ENCODE data around the gene XPO5. TPM values are rescaled to one million over a fixed set of nuclear protein-coding genes. Genes with fewer than 3 reads are reported as not detected.
"Not testable (repeated sequence)": the region's sequence is repeated elsewhere in the genome, so short reads cannot be mapped to it uniquely, and the experiment has no call there.

The XPO5 gene
- polyA plus RNA-seq, 3 donors = 7.0 to 12.8 (median 9.8) TPM

GRCh38 chr6:43593938-43594337 lies 18.1 kb upstream of the XPO5 start:
- H3K27ac ChIP-seq (ENCODE audit: low read depth, low read length) = no peak overlapping the region
- 62 to 74% (median 73%) methylated on average over 1 of the region's 1 CpG for WGBS, 3 donors

DNA sequence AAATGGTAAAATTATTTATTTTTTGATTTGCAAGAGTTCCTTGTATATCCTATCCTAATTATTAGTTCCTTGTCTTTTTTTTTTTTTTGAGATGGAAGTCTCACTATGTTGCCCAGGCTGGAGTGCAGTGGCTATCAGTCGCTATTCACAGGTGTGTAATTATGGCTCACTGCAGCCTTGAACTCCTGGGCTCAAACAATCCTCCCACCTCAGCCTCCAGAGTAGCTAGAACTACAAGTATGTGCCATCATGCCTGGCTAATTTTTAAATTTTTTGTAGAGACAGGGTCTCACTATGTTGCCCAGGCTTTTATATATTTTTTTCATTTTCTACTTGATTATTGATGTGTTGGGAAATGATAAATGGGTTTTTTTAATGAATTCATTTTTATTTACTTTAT lies 13.7 kb upstream of the XPO5 start:
- 85 to 100% (median 98%) methylated on average over 1 of the region's 1 CpG for WGBS, 3 donors
- H3K27ac ChIP-seq (ENCODE audit: low read depth, low read length) = not testable (repeated sequence)

DNA sequence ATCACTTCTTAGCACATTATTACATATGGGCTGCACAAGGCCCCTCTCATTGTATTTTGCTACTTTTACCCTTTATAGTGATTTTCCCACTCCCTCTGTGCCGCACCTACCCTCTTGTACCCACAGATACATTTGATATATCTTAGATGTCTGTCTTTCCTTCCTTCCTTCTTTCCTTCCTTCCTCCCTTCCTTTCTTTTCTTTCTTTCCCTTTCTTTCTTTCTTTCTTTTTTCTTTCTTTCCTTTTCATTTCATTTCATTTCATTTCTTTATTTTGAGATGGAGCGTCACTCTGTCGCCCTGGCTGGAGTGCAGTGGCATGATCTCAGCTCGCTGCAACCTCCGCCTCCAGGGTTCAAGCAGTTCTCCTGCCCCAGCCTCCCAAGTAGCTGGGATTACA lies 12.4 kb upstream of the XPO5 start:
- no peak overlapping the region for H3K27ac ChIP-seq (ENCODE audit: low read depth, low read length)
- 97 to 99% (median 99%) methylated on average over 5 of the region's 5 CpGs for WGBS, 3 donors

- no peak overlapping the region for H3K27ac ChIP-seq (ENCODE audit: low read depth, low read length)
- WGBS, 3 donors = 82 to 91% (median 86%) methylated on average over 7 of the region's 7 CpGs
Measured at GRCh38 chr6:43584892-43585570, 9.2 kb upstream of the XPO5 start.

GRCh38 chr6:43582911-43583310 lies 7.1 kb upstream of the XPO5 start:
- WGBS, 3 donors = 78 to 86% (median 84%) methylated on average over 5 of the region's 5 CpGs
- H3K27ac ChIP-seq (ENCODE audit: low read depth, low read length) = no peak overlapping the region

GRCh38 chr6:43579171-43579570 lies 3.3 kb upstream of the XPO5 start:
- WGBS, 3 donors = 55 to 89% (median 80%) methylated on average over 2 of the region's 2 CpGs
- H3K27ac ChIP-seq (ENCODE audit: low read depth, low read length) = no peak overlapping the region

GRCh38 chr6:43578748-43579147 lies 2.9 kb upstream of the XPO5 start:
- no peak overlapping the region for H3K27ac ChIP-seq (ENCODE audit: low read depth, low read length)
- WGBS, 3 donors = 83 to 91% (median 87%) methylated on average over 3 of the region's 3 CpGs

DNA sequence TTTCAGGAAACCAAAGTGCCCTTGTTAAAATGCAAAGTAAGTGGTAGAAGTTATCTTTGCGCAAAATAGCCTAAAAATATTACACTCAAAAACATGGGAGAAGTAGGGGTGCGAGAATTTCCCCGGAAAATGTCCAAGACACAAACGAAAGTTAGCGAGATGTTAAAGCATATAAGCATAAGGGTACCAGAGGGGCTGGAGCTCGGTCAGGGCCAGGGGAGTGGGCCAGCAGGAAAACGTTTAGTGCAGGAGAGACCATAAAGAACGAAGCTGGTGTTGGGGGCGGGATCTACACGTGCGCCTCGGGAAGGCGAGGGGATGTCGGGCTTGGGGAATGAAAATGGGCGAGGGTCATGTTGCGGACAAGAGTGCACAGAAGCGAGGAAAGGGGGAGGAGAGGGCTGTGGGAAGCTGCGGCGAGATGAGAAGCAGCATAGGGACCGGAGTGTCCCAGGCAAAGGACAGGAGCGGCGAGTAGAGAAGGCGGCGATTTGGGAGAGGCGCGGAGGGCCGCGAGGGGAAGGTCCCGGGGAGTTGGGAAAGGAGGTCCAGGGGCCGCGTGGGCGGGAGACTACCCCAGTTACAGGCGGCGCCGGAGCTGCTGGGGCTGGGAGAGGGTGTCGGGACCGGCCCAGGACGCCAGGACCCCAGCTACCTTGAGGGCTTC lies 600 bp downstream of the XPO5 start:
- WGBS, 3 donors = 0 to 1% (median 0%) methylated on average over 38 of the region's 38 CpGs

GRCh38 chr6:43572015-43572414 lies 3.8 kb downstream of the XPO5 start:
- H3K27ac ChIP-seq (ENCODE audit: low read depth, low read length) = no peak overlapping the region
- WGBS, 3 donors = 94 to 99% (median 96%) methylated on average over 4 of the region's 4 CpGs

More for the DNA sequence above, 600 bp downstream of the XPO5 start:
- no peak overlapping the region for H3K27ac ChIP-seq (ENCODE audit: low read depth, low read length)

GRCh38 chr6:43570876-43571441 lies 4.9 kb downstream of the XPO5 start:
- H3K27ac ChIP-seq (ENCODE audit: low read depth, low read length) = no peak overlapping the region
- 86 to 90% (median 88%) methylated on average over 5 of the region's 5 CpGs for WGBS, 3 donors

- no peak overlapping the region for H3K27ac ChIP-seq (ENCODE audit: low read depth, low read length)
Measured at GRCh38 chr6:43559328-43559727, 16.5 kb downstream of the XPO5 start.

- 95 to 96% (median 96%) methylated on average over 7 of the region's 7 CpGs for WGBS, 3 donors
- H3K27ac ChIP-seq (ENCODE audit: low read depth, low read length) = not testable (repeated sequence)
Measured at GRCh38 chr6:43557620-43558019, 18.2 kb downstream of the XPO5 start.

DNA sequence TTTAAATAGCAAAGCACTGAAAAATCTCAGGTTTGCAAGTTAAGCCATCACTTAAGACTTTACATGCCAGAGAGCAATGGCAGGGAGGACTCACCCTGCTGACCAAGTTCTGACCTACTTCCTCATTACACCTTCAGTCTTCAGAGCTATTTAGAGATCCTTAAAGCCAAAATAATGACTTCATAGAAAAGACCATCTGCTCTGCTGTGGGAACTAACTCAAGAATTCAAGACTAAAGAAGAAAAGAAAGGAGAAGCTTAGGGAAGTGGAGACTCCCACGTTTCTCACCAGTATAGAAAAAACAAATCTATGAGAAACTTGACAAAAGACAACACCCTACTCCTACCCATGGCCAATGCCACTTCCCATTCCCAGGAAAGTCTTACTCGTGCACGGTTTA lies 28.6 kb downstream of the XPO5 start:
- no peak overlapping the region for H3K27ac ChIP-seq (ENCODE audit: low read depth, low read length)
- WGBS, 3 donors = 80 to 95% (median 85%) methylated on average over 3 of the region's 3 CpGs

DNA sequence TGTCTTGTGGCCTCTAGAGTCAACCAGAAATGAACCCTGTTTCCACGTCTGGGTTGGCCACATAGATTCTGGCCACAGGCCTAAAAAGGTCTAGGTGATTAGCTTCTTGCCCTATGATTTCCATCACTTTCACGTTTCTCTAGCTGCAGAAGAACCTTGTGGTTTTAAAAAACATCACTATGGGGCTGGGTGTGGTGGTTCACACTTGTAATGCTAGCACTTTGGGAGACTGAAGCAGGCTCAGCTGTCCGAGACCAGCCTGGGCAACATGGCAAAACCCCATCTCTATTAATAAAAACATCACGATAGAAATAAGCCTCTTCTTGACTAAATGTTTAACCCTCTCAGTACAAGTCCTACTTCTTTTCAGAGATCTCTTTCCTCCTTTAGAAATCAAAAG lies 31.4 kb downstream of the XPO5 start:
- WGBS, 3 donors = 69 to 74% (median 74%) methylated on average over 4 of the region's 4 CpGs
- no peak overlapping the region for H3K27ac ChIP-seq (ENCODE audit: low read depth, low read length)

- 93 to 95% (median 95%) methylated on average over 8 of the region's 8 CpGs for WGBS, 3 donors
- H3K27ac ChIP-seq (ENCODE audit: low read depth, low read length) = no peak overlapping the region
Measured at GRCh38 chr6:43541774-43542471, 33.9 kb downstream of the XPO5 start.

DNA sequence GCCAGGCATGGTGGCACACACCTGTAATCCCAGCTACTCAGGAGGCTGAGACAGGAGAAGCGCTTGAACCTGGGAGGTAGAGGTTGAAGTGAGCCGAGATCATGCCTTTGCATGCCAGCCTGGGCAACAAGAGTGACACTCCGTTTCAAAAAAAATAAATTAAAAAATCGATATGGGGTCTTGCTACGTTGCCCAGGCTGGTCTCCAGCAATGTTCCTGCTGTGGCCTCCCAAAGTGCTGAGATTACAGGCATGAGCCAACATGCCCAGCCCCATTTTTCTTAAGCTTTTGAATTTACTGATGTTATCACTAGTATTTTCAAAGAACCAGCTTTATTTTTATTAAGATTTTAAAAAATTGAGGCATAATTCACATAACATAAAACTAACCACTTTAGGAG lies 35.3 kb downstream of the XPO5 start:
- H3K27ac ChIP-seq (ENCODE audit: low read depth, low read length) = no peak overlapping the region
- 94 to 97% (median 96%) methylated on average over 5 of the region's 5 CpGs for WGBS, 3 donors

- H3K27ac ChIP-seq (ENCODE audit: low read depth, low read length) = not testable (repeated sequence)
- 96 to 98% (median 98%) methylated on average over 20 of the region's 20 CpGs for whole genome bisulfite sequencing, 3 donors
Measured at GRCh38 chr6:43539409-43539808, 36.4 kb downstream of the XPO5 start.

GRCh38 chr6:43538986-43539385 lies 36.9 kb downstream of the XPO5 start:
- WGBS, 3 donors = 95 to 97% (median 97%) methylated on average over 13 to 15 of the region's 17 CpGs
- H3K27ac ChIP-seq (ENCODE audit: low read depth, low read length) = not testable (repeated sequence)

DNA sequence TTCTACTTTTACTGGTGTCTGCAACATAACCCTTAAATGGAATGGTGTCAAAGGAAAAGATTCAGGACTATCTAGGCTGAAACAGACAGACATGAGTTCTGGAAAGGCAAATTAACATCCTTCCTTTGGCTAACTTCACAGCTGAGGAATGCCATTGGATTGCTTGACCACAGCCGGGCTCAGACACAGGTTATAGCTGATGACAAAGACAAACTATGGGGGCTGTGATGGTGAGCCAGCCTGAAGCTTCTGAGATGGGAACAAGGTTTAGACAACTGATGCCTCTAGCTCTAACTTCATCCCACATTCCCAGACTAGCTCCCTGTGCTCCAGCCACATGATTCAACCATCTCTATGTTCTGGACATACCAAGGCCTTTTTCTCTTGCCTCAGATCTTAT lies 43.6 kb downstream of the XPO5 start:
- H3K27ac ChIP-seq (ENCODE audit: low read depth, low read length) = no peak overlapping the region
- 88 to 92% (median 89%) methylated on average over 1 of the region's 1 CpG for WGBS, 3 donors
